Hepatocyte (in vitro differentiated cells): Measurements from ENCODE around the gene FGF21. TPM values are rescaled to one million over a fixed set of nuclear protein-coding genes. Genes with fewer than 3 reads are reported as not detected.

Experiments used
- DNase-seq: peaks from one replicate; pipeline ENCODE4 v3.0.0-alpha.2; 2016; ENCODE audit warnings: low spot score
- H2AFZ ChIP-seq: fragments of 200-600 bp; sonication (generic); 2 replicates; pipeline ENCODE4 v1.6.0; 2016; ENCODE audit warnings: antibody characterized with exemption, mild to moderate bottlenecking
- H3K27ac ChIP-seq: fragments of 200-600 bp; sonication (generic); 2 replicates; pipeline ENCODE4 v1.5.1; 2016; ENCODE audit warnings: mild to moderate bottlenecking
- H3K27me3 ChIP-seq: fragments of 200-600 bp; sonication (generic); 2 replicates; pipeline ENCODE4 v1.6.1; 2016
- H3K36me3 ChIP-seq: fragments of 200-600 bp; sonication (generic); replicated peaks from 2 replicates; pipeline ENCODE4 v1.5.1; 2016; ENCODE audit warnings: low read depth; ENCODE audit not compliant: insufficient read depth
- H3K4me1 ChIP-seq: fragments of 200-600 bp; sonication (generic); 2 replicates; pipeline ENCODE4 v1.5.1; 2016; ENCODE audit warnings: mild to moderate bottlenecking, moderate library complexity; ENCODE audit not compliant: insufficient read depth
- H3K4me2 ChIP-seq: fragments of 200-600 bp; sonication (generic); 2 replicates; pipeline ENCODE4 v1.6.0; 2016
- H3K4me3 ChIP-seq: fragments of 200-600 bp; sonication (generic); 2 replicates; pipeline ENCODE4 v1.5.1; 2016; ENCODE audit warnings: mild to moderate bottlenecking
- H3K79me2 ChIP-seq: fragments of 200-600 bp; sonication (generic); 2 replicates; pipeline ENCODE4 v1.6.0; 2017; ENCODE audit warnings: mild to moderate bottlenecking
- H3K9me2 ChIP-seq: fragments of 200-600 bp; sonication (generic); replicated peaks from 2 replicates; pipeline ENCODE4 v1.6.0; 2017; ENCODE audit warnings: mild to moderate bottlenecking; ENCODE audit not compliant: insufficient read depth
- H3K9me3 ChIP-seq: fragments of 200-600 bp; sonication (generic); 2 replicates; pipeline ENCODE4 v1.5.1; 2016; ENCODE audit warnings: low read depth, mild to moderate bottlenecking
- H4K20me1 ChIP-seq: fragments of 200-600 bp; sonication (generic); 2 replicates; pipeline ENCODE4 v1.6.0; 2016; ENCODE audit warnings: mild to moderate bottlenecking; ENCODE audit not compliant: insufficient read depth, poor library complexity, severe bottlenecking
- CTCF ChIP-seq: fragments of 200-600 bp; sonication (generic); IDR thresholded peaks from 2 replicates; pipeline ENCODE4 v1.5.1; 2016; ENCODE audit warnings: antibody characterized with exemption, mild to moderate bottlenecking; ENCODE audit not compliant: poor library complexity
- EZH2 ChIP-seq: fragments of 200-600 bp; sonication (generic); IDR thresholded peaks from 2 replicates; pipeline ENCODE4 v1.6.1; 2016; ENCODE audit warnings: antibody characterized with exemption, mild to moderate bottlenecking, borderline replicate concordance
- EZH2phosphoT487 ChIP-seq: fragments of 200-600 bp; sonication (generic); IDR thresholded peaks from one replicate; pipeline ENCODE4 v1.6.1; 2018; ENCODE audit warnings: antibody characterized with exemption, mild to moderate bottlenecking, low read depth, moderate library complexity; ENCODE audit not compliant: unreplicated experiment, severe bottlenecking
- WGBS: methylation state at CpG from one replicate; pipeline ENCODE4 v1.1.6; 2016; ENCODE audit warnings: low lambda C conversion rate; ENCODE audit errors: missing lambda C conversion rate; 5-methylcytosine and 5-hydroxymethylcytosine counted together
- polyA plus RNA-seq: library from polyadenylated mRNA; unstranded; fragments of >200 nt; fragmentation: Nextera tagmentation; extraction: Ambion mirVana; gene quantifications from 2 replicates; pipeline ENCODE4 v1.2.1, GENCODE V29; 2016
- total RNA-seq: library from RNA; depleted of rRNA; stranded (reverse); fragments of >200 nt; gene quantifications from 2 replicates; pipeline ENCODE4 v1.2.3, GENCODE V29; 2014

Gene FGF21
- total and polyA plus RNA-seq, 2 experiments from 2014 or later, result not detected

GRCh38 chr19:48713041-48713863 lies 42.1 kb upstream of the FGF21 start:
- Histone ChIP-seq H3K27me3 (no peaks in the 10 kb centered on the region), H2AFZ (peak overlapping the region; percentile 70), H3K4me3 (peak overlapping the region; percentile 39), H3K27ac (peak overlapping the region; percentile 45), H4K20me1 (no peaks in the 10 kb centered on the region), H3K4me2 (peak overlapping the region; percentile 80), H3K9me2 (no peaks in the 10 kb centered on the region), H3K9me3 (no peaks in the 10 kb centered on the region), H3K79me2 (peaks cover 16% of the 10 kb centered on the region), H3K36me3 (no peaks in the 10 kb centered on the region), H3K4me1 (peaks cover 27% of the 10 kb centered on the region)
- TF ChIP-seq EZH2, result no peak
- no peak for TF ChIP-seq EZH2phosphoT487
- TF ChIP-seq CTCF, result no peak
- DNase-seq, result peak; percentile 56
- WGBS, result 8% methylated on average over 20 of the region's 25 CpGs

DNA sequence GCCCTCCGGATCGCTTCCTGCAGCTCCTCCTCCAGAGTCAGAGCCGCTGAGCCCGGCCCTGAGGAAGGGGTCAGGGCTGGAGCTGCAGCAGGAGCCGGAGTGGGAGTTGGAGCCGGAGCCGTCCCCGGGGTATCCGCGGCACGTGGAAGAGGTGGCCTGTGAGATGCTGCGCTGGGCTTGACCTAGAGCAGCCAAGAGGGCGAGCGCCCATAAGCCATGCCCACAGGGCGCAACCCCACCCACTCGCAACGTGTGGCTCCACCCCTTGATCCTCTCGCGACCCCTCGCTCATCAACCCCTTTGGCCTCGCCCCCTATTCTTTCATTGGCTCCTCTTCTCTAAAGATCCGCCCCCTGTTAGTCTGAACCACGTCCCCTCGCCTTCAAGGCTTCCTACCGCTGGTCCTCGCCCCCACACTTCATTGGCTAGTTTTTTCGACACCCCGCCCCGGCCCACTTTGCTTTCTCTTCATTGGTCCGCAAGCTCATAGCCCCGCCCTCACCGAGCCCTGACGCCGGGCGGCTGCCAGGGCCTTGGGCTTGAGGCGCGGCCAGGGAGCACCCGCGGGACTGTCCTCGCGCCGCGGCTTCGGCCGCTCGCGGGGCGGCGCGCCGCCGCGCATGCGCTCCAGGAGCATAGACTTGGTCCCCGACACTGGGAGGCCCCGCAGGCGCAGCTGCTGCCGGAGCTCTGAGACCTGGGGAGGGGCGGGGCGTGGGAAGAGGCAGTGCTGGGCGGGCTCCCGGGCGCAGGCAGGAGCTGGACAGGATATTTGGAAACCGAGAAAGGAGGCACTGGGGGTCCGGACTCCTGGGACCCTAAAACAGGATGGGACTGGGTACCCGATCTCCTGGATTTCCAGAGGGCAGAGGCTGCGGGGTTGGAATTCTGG lies 41.2 kb upstream of the FGF21 start:
- Histone ChIP-seq H3K9me3 (no peaks in the 10 kb centered on the region), H3K4me3 (peak overlapping the region; percentile 39), H3K36me3 (no peaks in the 10 kb centered on the region), H3K27ac (peak overlapping the region; percentile 89), H3K79me2 (peaks cover 16% of the 10 kb centered on the region), H2AFZ (peak overlapping the region; percentile 70), H3K4me1 (peaks cover 27% of the 10 kb centered on the region), H3K9me2 (no peaks in the 10 kb centered on the region), H4K20me1 (no peaks in the 10 kb centered on the region), H3K4me2 (peak overlapping the region; percentile 85), H3K27me3 (no peaks in the 10 kb centered on the region)
- no peak for TF ChIP-seq EZH2phosphoT487
- TF ChIP-seq EZH2, result no peak
- TF ChIP-seq CTCF, result no peak
- peak; percentile 100 for DNase-seq
- 3% methylated on average over 57 of the region's 67 CpGs for WGBS

- no peaks in the 10 kb centered on the region for H3K27me3 ChIP-seq
- WGBS, result 75% methylated on average over 24 of the region's 26 CpGs
- H2AFZ ChIP-seq, result peak overlapping the region; percentile 27
Observed at GRCh38 chr19:48714759-48715675, 40.3 kb upstream of the FGF21 start.

More at GRCh38 chr19:48714759-48715675, 40.3 kb upstream of the FGF21 start:
- H3K4me2 ChIP-seq, result peak overlapping the region; percentile 85
- no peaks in the 10 kb centered on the region for H4K20me1 ChIP-seq
- no peaks in the 10 kb centered on the region for H3K36me3 ChIP-seq
- peak overlapping the region; percentile 89 for H3K27ac ChIP-seq
- no peaks in the 10 kb centered on the region for H3K9me3 ChIP-seq
- no peak for DNase-seq
- peaks cover 16% of the 10 kb centered on the region for H3K79me2 ChIP-seq
- peaks cover 27% of the 10 kb centered on the region for H3K4me1 ChIP-seq
- H3K9me2 ChIP-seq, result no peaks in the 10 kb centered on the region
- TF ChIP-seq CTCF (no peak), EZH2phosphoT487 (no peak), EZH2 (no peak)
- peak overlapping the region; percentile 17 for H3K4me3 ChIP-seq
